ENCODE results near the gene ADAMTSL4. TPM values are rescaled to one million over a fixed set of nuclear protein-coding genes. Genes with fewer than 3 reads are reported as not detected.
A peak's percentile ranks its signal among the peaks of the same experiment; 100 is the strongest.

The ADAMTSL4 gene
- total and polyA plus RNA-seq, 9 of the 15 experiments (the other 6 are each of a cell fraction or from before 2014, with no cell fraction given), result 12.7 to 212 (median 35.6) TPM

DNA sequence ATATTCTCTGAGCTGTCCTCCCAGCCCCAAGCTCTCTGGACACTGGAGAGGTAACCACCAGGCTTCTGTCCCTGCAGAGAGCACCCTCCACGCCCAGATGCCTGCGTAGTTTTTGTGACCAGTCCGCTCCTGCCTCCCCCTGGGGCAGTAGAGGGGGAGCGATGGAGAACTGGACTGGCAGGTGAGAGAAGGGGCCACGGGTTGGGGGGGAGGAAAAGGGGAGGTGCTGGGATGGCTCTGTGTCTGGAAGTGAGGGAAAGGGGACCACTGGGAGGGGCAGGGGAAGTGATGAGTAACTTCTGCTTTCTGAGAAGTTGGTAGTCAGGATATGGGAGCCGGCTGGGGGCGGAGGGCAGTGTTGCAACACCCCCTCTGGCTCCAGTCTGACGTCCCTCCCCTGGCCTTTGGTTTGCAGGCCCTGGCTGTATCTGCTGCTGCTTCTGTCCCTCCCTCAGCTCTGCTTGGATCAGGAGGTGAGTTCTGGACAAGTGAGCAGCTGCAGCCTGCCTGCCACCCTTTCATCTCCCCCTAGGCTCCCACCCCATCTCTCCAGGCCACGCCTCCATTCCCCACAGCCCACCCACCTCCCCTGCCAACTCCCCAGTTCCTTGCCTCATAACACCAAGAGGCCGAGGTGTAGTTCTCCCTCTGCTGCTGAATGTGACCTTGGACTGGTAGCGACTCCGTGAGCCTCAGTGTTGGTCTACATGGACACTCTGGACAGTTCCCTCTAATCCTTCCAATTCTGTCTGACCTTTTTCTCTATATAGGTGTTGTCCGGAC, 3.1 kb downstream of the ADAMTSL4 start (continued):
- TF ChIP-seq CHD7 (IDR thresholded peaks at IDR 0.05; ENCODE audit: low read depth, low read length), result no peak
- TF ChIP-seq ZNF354B (CRISPR knock-in tag; IDR thresholded peaks at IDR 0.05), result no peak
- no peak for TF ChIP-seq RBM15 (IDR thresholded peaks at IDR 0.05; ENCODE audit: insufficient read depth, low read length)
- TF ChIP-seq SRSF7 (optimal IDR thresholded peaks at IDR 0.05; ENCODE audit: low read depth, low read length), result no peak
- no peak for TF ChIP-seq SMARCB1 (IDR thresholded peaks at IDR 0.05; ENCODE audit: insufficient read length, low read depth)
- no peak for TF ChIP-seq BRF1 (IDR thresholded peaks at IDR 0.05; ENCODE audit: borderline replicate concordance, extremely low read depth, insufficient read length)
- TF ChIP-seq SNRNP70 (optimal IDR thresholded peaks at IDR 0.05; ENCODE audit: low read depth, low read length), result no peak
- peak; percentile 54; the same call in 1 of the 2 replicates for TF ChIP-seq RNF2 (IDR thresholded peaks at IDR 0.05)
- TF ChIP-seq CHD4 (IDR thresholded peaks at IDR 0.05; ENCODE audit: insufficient read depth, insufficient replicate concordance, low read depth, low read length, poor library complexity, severe bottlenecking), result no peak

All from K562 (cell line).